GM23248 (cell line): ENCODE data around the gene GAREM1. TPM values are rescaled to one million over a fixed set of nuclear protein-coding genes. Genes with fewer than 3 reads are reported as not detected.
A peak's percentile ranks its signal among the peaks of the same experiment; 100 is the strongest.
"Not testable (repeated sequence)": the region's sequence is repeated elsewhere in the genome, so short reads cannot be mapped to it uniquely, and the experiment has no call there.

Experiments used
- DNase-seq: peaks from one replicate; pipeline ENCODE4 v3.0.0-alpha.2; 2015
- H2AFZ ChIP-seq: fragments of 200-600 bp; sonication (generic); 2 replicates; pipeline ENCODE4 v1.6.1; 2016; ENCODE audit warnings: antibody characterized with exemption
- H3F3A ChIP-seq: fragments of 200-600 bp; sonication (generic); 2 replicates; pipeline ENCODE4 v1.6.1; 2016; ENCODE audit warnings: mild to moderate bottlenecking, antibody characterized with exemption, mixed run types; ENCODE audit not compliant: insufficient read depth
- H3K27ac ChIP-seq: fragments of 200-600 bp; sonication (generic); 2 replicates; pipeline ENCODE4 v1.5.1; 2016; ENCODE audit warnings: mild to moderate bottlenecking
- H3K27me3 ChIP-seq: fragments of 200-600 bp; sonication (generic); replicated peaks from 2 replicates; pipeline ENCODE4 v1.6.1; 2016; ENCODE audit warnings: mild to moderate bottlenecking; ENCODE audit not compliant: insufficient read depth
- H3K36me3 ChIP-seq: fragments of 200-600 bp; sonication (generic); 2 replicates; pipeline ENCODE4 v1.6.1; 2016; ENCODE audit warnings: low read depth, mild to moderate bottlenecking
- H3K4me1 ChIP-seq: fragments of 200-600 bp; sonication (generic); 2 replicates; pipeline ENCODE4 v1.6.1; 2016; ENCODE audit warnings: mild to moderate bottlenecking; ENCODE audit not compliant: insufficient read depth
- H3K4me2 ChIP-seq: fragments of 200-600 bp; sonication (generic); one replicate; pipeline ENCODE4 v1.6.1; 2016; ENCODE audit warnings: mild to moderate bottlenecking; ENCODE audit not compliant: unreplicated experiment
- H3K4me3 ChIP-seq: fragments of 200-600 bp; sonication (generic); 2 replicates; pipeline ENCODE4 v1.5.1; 2016; ENCODE audit warnings: mild to moderate bottlenecking
- H3K79me2 ChIP-seq: fragments of 200-600 bp; sonication (generic); 2 replicates; pipeline ENCODE4 v1.6.1; 2016; ENCODE audit warnings: mild to moderate bottlenecking; ENCODE audit not compliant: insufficient read depth
- H3K9ac ChIP-seq: fragments of 200-600 bp; sonication (generic); 2 replicates; pipeline ENCODE4 v1.6.1; 2016; ENCODE audit warnings: mild to moderate bottlenecking
- H3K9me2 ChIP-seq: fragments of 200-600 bp; sonication (generic); 2 replicates; pipeline ENCODE4 v1.6.1; 2016; ENCODE audit warnings: mixed run types, mild to moderate bottlenecking, moderate library complexity; ENCODE audit not compliant: insufficient read depth
- H3K9me3 ChIP-seq: fragments of 200-600 bp; sonication (generic); one replicate; pipeline ENCODE4 v1.6.1; 2017; ENCODE audit warnings: low read depth
- H4K20me1 ChIP-seq: fragments of 200-600 bp; sonication (generic); 2 replicates; pipeline ENCODE4 v1.6.0; 2016; ENCODE audit not compliant: insufficient read depth
- EZH2 ChIP-seq: fragments of 200-600 bp; sonication (generic); IDR thresholded peaks from 2 replicates; pipeline ENCODE4 v1.6.1; 2018; ENCODE audit warnings: antibody characterized with exemption, mild to moderate bottlenecking; ENCODE audit not compliant: insufficient read depth, poor library complexity, severe bottlenecking
- EZH2phosphoT487 ChIP-seq: fragments of 200-600 bp; sonication (generic); IDR thresholded peaks from 2 replicates; pipeline ENCODE4 v1.6.1; 2018; ENCODE audit warnings: antibody characterized with exemption, moderate library complexity, mild to moderate bottlenecking, low read depth; ENCODE audit not compliant: insufficient read depth
- WGBS, 2 experiments: methylation state at CpG; one replicate each; pipeline ENCODE4 v1.1.6; 2015 to 2017; ENCODE audit warnings: low lambda C conversion rate in 2 of 2, low coverage in 1 of 2; ENCODE audit errors: missing lambda C conversion rate in 2 of 2; 5-methylcytosine and 5-hydroxymethylcytosine counted together
- in situ Hi-C: fragments of 300-500 bp; cut with MboI; formaldehyde crosslinking; loops from 2 replicates; pipeline ENCODE4 v1.15.0; 2020
- polyA plus RNA-seq: library from polyadenylated mRNA; unstranded; fragments of >200 nt; fragmentation: Nextera tagmentation; extraction: Ambion mirVana; gene quantifications from 2 replicates; pipeline ENCODE4 v1.2.1, GENCODE V29; 2016
- total RNA-seq: library from RNA; depleted of rRNA; stranded (reverse); fragments of >200 nt; shearing (Covaris generic); gene quantifications from 2 replicates; pipeline ENCODE4 v1.2.3, GENCODE V29; 2014

The GAREM1 gene
- total and polyA plus RNA-seq, 2 experiments from 2014 or later = 0.30 to 1.2 TPM

DNA sequence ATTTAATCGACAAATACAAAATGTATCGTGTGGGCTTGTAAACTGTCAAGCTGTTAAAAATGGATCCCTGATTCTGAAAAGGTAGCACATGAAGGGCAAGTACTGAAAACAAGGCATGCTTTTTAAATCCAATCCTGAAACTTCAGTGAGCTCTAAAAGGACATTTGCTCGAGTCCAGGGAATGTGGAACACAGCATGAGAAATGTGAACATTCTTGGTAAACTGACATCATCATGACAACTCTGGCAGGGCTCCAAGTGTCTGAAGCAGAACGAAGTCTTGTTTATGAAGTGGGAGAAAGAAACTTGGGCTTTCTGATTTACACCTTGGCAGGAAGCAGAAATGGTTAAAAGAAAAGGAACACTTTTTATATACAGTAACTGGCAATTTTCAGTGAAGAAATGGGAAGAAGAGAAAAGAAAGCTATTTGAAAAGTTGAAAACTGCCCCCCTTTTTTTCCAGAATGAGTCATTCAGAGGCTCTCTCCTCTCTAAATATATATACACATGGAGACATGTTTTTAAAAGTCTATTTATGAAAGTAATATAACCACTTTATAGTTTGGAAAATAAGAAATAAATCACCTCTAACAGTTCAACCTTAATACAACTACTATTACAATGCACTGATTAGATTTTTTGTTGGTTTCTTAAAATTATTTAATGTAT lies 120.8 kb downstream of the GAREM1 start:
- H3K36me3 ChIP-seq = no peaks in the 10 kb centered on the region
- H3K4me3 ChIP-seq = peak overlapping the region; percentile 63
- WGBS, 2 experiments = 1 to 3% methylated on average over 4 of the region's 4 CpGs
- no peaks in the 10 kb centered on the region; the same call in 1 of the 2 replicates for H3K9me2 ChIP-seq
- peak; percentile 94 for DNase-seq
- peak overlapping the region; percentile 69 for H2AFZ ChIP-seq
- H3K4me2 ChIP-seq = peak overlapping the region; percentile 75
- peak overlapping the region; percentile 72 for H3K27ac ChIP-seq
- H3K4me1 ChIP-seq = peaks cover 33% of the 10 kb centered on the region
- H4K20me1 ChIP-seq = no peaks in the 10 kb centered on the region
- peak overlapping the region; percentile 57 for H3K9ac ChIP-seq
- no peaks in the 10 kb centered on the region for H3K27me3 ChIP-seq
- H3K9me3 ChIP-seq = no peaks in the 10 kb centered on the region
- H3K79me2 ChIP-seq = no peaks in the 10 kb centered on the region
- H3F3A ChIP-seq = peaks cover 21% of the 10 kb centered on the region
- in situ Hi-C loops = no loop called here
- TF ChIP-seq EZH2phosphoT487 (no peak), EZH2 (no peak)

DNA sequence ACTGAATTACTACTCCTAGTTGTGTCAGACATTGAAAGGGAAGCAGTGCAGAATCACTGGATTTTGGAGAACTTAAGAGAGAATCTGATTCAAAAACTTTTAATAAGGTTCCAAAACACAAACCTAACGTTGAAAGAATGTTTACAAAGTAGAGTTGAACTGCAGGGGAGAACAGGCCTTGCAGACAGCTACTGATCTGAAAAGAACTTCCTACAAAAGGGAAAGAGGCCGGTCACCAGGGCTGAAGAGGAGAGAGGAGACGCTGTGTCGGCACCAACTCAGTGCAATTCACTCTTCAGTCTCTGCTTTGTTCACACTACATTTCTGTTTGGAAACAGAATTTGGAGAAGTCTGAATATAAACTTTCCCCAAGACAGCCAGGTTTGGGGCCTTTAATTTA lies 124.0 kb downstream of the GAREM1 start:
- WGBS, 2 experiments = 10 to 20% methylated on average over 4 of the region's 4 CpGs
- peak overlapping the region; percentile 62 for H3K9ac ChIP-seq
- H3K4me2 ChIP-seq = peak overlapping the region; percentile 53
- peak; percentile 44 for DNase-seq
- H3K27ac ChIP-seq = peak overlapping the region; percentile 47
- no peaks in the 10 kb centered on the region for H3K36me3 ChIP-seq
- no peaks in the 10 kb centered on the region for H3K9me3 ChIP-seq
- in situ Hi-C loops = no loop called here
- peak overlapping the region; percentile 36; the same call in 1 of the 2 replicates for H3K4me3 ChIP-seq
- peaks cover 20% of the 10 kb centered on the region for H3F3A ChIP-seq
- H3K4me1 ChIP-seq = peaks cover 33% of the 10 kb centered on the region
- no peaks in the 10 kb centered on the region; the same call in 1 of the 2 replicates for H3K9me2 ChIP-seq
- peak overlapping the region; percentile 98 for H2AFZ ChIP-seq
- no peaks in the 10 kb centered on the region for H4K20me1 ChIP-seq
- no peaks in the 10 kb centered on the region for H3K27me3 ChIP-seq
- H3K79me2 ChIP-seq = no peaks in the 10 kb centered on the region
- no peak for TF ChIP-seq EZH2
- TF ChIP-seq EZH2phosphoT487 = no peak

DNA sequence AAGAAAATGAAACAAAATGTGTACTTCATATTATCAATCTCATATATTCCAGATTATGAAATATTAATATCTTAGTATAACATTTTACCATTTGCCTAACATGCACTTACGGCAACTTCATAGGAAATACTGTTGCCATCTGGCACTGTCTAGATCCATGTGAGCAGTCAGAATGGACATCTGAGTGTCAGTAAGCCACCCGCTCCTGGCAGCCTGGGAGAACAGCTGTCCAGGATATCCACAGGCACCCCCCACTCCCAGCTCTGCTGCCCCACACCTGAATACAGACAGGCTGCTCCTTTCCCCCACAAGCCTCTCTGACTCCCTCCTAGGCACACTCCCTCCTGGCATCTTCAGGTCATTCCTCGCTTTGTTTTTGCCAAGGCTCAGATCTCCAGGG lies 127.0 kb downstream of the GAREM1 start:
- H3K9me2 ChIP-seq = no peaks in the 10 kb centered on the region
- H3K27me3 ChIP-seq = no peaks in the 10 kb centered on the region
- H3K9ac ChIP-seq = no peak overlapping the region
- 80% methylated on average over 3 of the region's 3 CpGs for WGBS, 2 experiments
- no peaks in the 10 kb centered on the region for H4K20me1 ChIP-seq
- H3K9me3 ChIP-seq = no peaks in the 10 kb centered on the region
- H3K4me3 ChIP-seq = no peak overlapping the region
- no peak for DNase-seq
- H3K4me2 ChIP-seq = no peak overlapping the region
- no peaks in the 10 kb centered on the region for H3K36me3 ChIP-seq
- no peaks in the 10 kb centered on the region for H3K79me2 ChIP-seq
- H3K4me1 ChIP-seq = peaks cover 10% of the 10 kb centered on the region; the same call in 1 of the 2 replicates
- in situ Hi-C loops = no loop called here
- TF ChIP-seq EZH2phosphoT487 (no peak), EZH2 (no peak)
- no peak overlapping the region for H3K27ac ChIP-seq
- H2AFZ ChIP-seq = no peak overlapping the region
- peaks cover 4% of the 10 kb centered on the region; the same call in 1 of the 2 replicates for H3F3A ChIP-seq

DNA sequence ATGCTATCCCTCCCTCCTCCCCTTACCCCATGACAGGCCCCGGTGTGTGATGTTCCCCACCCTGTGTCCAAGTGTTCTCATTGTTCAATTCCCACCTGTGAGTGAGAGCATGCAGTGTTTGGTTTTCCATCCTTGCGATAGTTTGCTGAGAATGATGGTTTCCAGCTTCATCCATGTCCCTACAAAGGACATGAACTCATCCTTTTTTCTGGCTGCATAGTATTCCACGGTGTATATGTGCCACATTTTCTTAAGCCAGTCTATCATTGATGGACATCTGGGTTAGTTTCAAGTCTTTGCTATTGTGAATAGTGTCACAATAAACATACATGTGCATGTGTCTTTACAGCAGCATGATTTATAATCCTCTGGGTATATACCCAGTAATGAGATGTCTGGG lies 129.6 kb downstream of the GAREM1 start:
- H4K20me1 ChIP-seq, H3F3A ChIP-seq, DNase-seq, H3K4me2 ChIP-seq, H3K9me3 ChIP-seq, H3K27ac ChIP-seq, in situ Hi-C loops, H3K9ac ChIP-seq, H3K36me3 ChIP-seq, H3K4me1 ChIP-seq, H3K9me2 ChIP-seq, H3K27me3 ChIP-seq, H2AFZ ChIP-seq, H3K79me2 ChIP-seq, H3K4me3 ChIP-seq: not testable (repeated sequence)
- WGBS, 2 experiments = 77 to 81% methylated on average over 3 of the region's 3 CpGs
